ENCODE data around the gene CMTM4.
"Not testable (repeated sequence)": the region's sequence is repeated elsewhere in the genome, so short reads cannot be mapped to it uniquely, and the experiment has no call there.

The CMTM4 gene

GRCh38 chr16:66592814-66593213 is 103.7 kb downstream of the CMTM4 start:
- DNase-seq (ENCODE audit: low read depth, low spot score): no peak

GRCh38 chr16:66592241-66592640 is 104.3 kb downstream of the CMTM4 start:
- DNase-seq (ENCODE audit: low read depth, low spot score): no peak

GRCh38 chr16:66591018-66591417 is 105.5 kb downstream of the CMTM4 start:
- no peak for DNase-seq (ENCODE audit: low read depth, low spot score)

GRCh38 chr16:66590322-66590721 is 106.2 kb downstream of the CMTM4 start:
- no peak for DNase-seq (ENCODE audit: low read depth, low spot score)

GRCh38 chr16:66588981-66589713 is 107.4 kb downstream of the CMTM4 start:
- no peak for DNase-seq (ENCODE audit: low read depth, low spot score)

GRCh38 chr16:66587881-66588600 is 108.5 kb downstream of the CMTM4 start:
- no peak for DNase-seq (ENCODE audit: low read depth, low spot score)

GRCh38 chr16:66585481-66586239 is 110.9 kb downstream of the CMTM4 start:
- DNase-seq (ENCODE audit: low read depth, low spot score): no peak

- DNase-seq (ENCODE audit: low read depth, low spot score): no peak
Observed at GRCh38 chr16:66581246-66581952, 115.1 kb downstream of the CMTM4 start.

- DNase-seq (ENCODE audit: low read depth, low spot score): peak; percentile 39
Observed at GRCh38 chr16:66580605-66581209, 115.8 kb downstream of the CMTM4 start.

GRCh38 chr16:66578651-66579531 is 117.7 kb downstream of the CMTM4 start, which contains the start of gene CMTM2:
Gene CMTM2, plus strand, starts transcription at chr16:66579463. Its CDS starts 145 bp downstream, at chr16:66579608.
- DNase-seq (ENCODE audit: low read depth, low spot score): no peak

GRCh38 chr16:66576296-66576695 is 120.2 kb downstream of the CMTM4 start:
- no peak for DNase-seq (ENCODE audit: low read depth, low spot score)

GRCh38 chr16:66575060-66575459 is 121.5 kb downstream of the CMTM4 start:
- no peak for DNase-seq (ENCODE audit: low read depth, low spot score)

- no peak for DNase-seq (ENCODE audit: low read depth, low spot score)
Observed at GRCh38 chr16:66574531-66574930, 122.0 kb downstream of the CMTM4 start.

- DNase-seq (ENCODE audit: low read depth, low spot score): no peak
Observed at GRCh38 chr16:66574081-66574480, 122.5 kb downstream of the CMTM4 start.

GRCh38 chr16:66572356-66572755 is 124.2 kb downstream of the CMTM4 start:
- DNase-seq (ENCODE audit: low read depth, low spot score): no peak

GRCh38 chr16:66569827-66570405 is 126.6 kb downstream of the CMTM4 start:
- DNase-seq (ENCODE audit: low read depth, low spot score): no peak

- no peak for DNase-seq (ENCODE audit: low read depth, low spot score)
Observed at GRCh38 chr16:66569131-66569530, 127.4 kb downstream of the CMTM4 start.

- no peak for DNase-seq (ENCODE audit: low read depth, low spot score)
Observed at GRCh38 chr16:66568355-66568754, 128.2 kb downstream of the CMTM4 start.

- not testable (repeated sequence) for DNase-seq (ENCODE audit: low read depth, low spot score)
Observed at GRCh38 chr16:66567270-66567669, 129.3 kb downstream of the CMTM4 start.
